ENCODE data around the gene F7.

GRCh38 chr13:113072376-113072775, 33.2 kb upstream of the F7 start:
- TF ChIP-seq EZH2phosphoT487 (IDR thresholded peaks at IDR 0.05; ENCODE audit: insufficient read depth, low read depth): no peak
- no peak for TF ChIP-seq EZH2 (IDR thresholded peaks at IDR 0.05; ENCODE audit: insufficient read depth, poor library complexity, severe bottlenecking)
